Cortex of kidney (tissue), 1 donor: Measurements from ENCODE around the gene RPS21.

Experiments
- DNase-seq: peaks from one replicate; lab custom pipeline; 2025; lab: John Stamatoyannopoulos, UW

The RPS21 gene

GRCh38 chr20:62378215-62378614 lies 8.7 kb upstream of the RPS21 start:
- DNase-seq = no peak

- no peak for DNase-seq
These were observed 5.6 kb upstream of the RPS21 start for GRCh38 chr20:62381202-62381797.

- DNase-seq = no peak
These were observed 5.1 kb upstream of the RPS21 start for GRCh38 chr20:62381842-62382241.

GRCh38 chr20:62382306-62383198 lies 4.4 kb upstream of the RPS21 start:
- no peak for DNase-seq

- no peak for DNase-seq
These were observed 463 bp downstream of the RPS21 start for GRCh38 chr20:62387219-62387913.

- no peak for DNase-seq
These were observed 1.2 kb downstream of the RPS21 start for GRCh38 chr20:62387933-62388635.

GRCh38 chr20:62388839-62389600 lies 2.1 kb downstream of the RPS21 start:
- DNase-seq = no peak

GRCh38 chr20:62389601-62390087 lies 2.7 kb downstream of the RPS21 start:
- DNase-seq = no peak

- DNase-seq = no peak
These were observed 3.6 kb downstream of the RPS21 start for GRCh38 chr20:62390317-62391164.

GRCh38 chr20:62391165-62392076 lies 4.5 kb downstream of the RPS21 start:
- DNase-seq = no peak

GRCh38 chr20:62392077-62392418 lies 5.1 kb downstream of the RPS21 start:
- no peak for DNase-seq

- DNase-seq = no peak
These were observed 5.9 kb downstream of the RPS21 start for GRCh38 chr20:62392621-62393334.

- no peak for DNase-seq
These were observed 6.4 kb downstream of the RPS21 start for GRCh38 chr20:62393335-62393665.

GRCh38 chr20:62393830-62394229 lies 6.9 kb downstream of the RPS21 start:
- no peak for DNase-seq

GRCh38 chr20:62394248-62395245 lies 7.6 kb downstream of the RPS21 start:
- DNase-seq = no peak

GRCh38 chr20:62395311-62396242 lies 8.7 kb downstream of the RPS21 start:
- DNase-seq = no peak
